GM20000 (cell line): ENCODE measurements around the gene PACS1.

ENCODE experiments used
- DNase-seq: peaks from one replicate; pipeline ENCODE4 v3.0.0; 2012; ENCODE audit warnings: low spot score
- TF ChIP-seq, protein P1 (sequence below): IDR thresholded peaks from 2 replicates; pipeline ENCODE4 v1.5.1; 2012; ENCODE audit warnings: mild to moderate bottlenecking, control low read depth; ENCODE audit errors: extremely low read depth, missing control alignments

The PACS1 gene

GRCh38 chr11:66168289-66168688 is 98.2 kb downstream of the PACS1 start:
- DNase-seq, result no peak
- TF ChIP-seq, protein P1, sequence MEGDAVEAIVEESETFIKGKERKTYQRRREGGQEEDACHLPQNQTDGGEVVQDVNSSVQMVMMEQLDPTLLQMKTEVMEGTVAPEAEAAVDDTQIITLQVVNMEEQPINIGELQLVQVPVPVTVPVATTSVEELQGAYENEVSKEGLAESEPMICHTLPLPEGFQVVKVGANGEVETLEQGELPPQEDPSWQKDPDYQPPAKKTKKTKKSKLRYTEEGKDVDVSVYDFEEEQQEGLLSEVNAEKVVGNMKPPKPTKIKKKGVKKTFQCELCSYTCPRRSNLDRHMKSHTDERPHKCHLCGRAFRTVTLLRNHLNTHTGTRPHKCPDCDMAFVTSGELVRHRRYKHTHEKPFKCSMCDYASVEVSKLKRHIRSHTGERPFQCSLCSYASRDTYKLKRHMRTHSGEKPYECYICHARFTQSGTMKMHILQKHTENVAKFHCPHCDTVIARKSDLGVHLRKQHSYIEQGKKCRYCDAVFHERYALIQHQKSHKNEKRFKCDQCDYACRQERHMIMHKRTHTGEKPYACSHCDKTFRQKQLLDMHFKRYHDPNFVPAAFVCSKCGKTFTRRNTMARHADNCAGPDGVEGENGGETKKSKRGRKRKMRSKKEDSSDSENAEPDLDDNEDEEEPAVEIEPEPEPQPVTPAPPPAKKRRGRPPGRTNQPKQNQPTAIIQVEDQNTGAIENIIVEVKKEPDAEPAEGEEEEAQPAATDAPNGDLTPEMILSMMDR, result no peak

DNA sequence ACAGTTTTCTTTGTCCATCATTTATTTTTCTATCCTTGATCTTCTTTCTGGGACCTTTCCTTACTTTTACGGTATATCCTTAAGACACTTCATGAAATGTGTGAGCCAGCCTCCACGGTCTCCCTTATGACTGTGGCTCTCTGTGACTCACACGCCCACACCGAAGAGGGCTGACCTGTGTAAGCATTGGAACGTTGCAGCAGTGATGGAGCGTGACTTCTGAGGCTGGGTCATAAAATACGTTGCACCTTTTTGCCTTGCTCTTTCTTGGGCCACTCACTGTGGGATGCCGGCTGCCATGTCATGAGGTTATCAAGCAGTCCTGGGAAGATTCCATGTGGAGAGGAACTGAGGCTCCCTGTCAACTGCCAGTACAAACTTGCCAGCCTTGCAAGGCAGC is 102.1 kb downstream of the PACS1 start:
- DNase-seq, result no peak
- TF ChIP-seq, protein P1, result no peak

DNA sequence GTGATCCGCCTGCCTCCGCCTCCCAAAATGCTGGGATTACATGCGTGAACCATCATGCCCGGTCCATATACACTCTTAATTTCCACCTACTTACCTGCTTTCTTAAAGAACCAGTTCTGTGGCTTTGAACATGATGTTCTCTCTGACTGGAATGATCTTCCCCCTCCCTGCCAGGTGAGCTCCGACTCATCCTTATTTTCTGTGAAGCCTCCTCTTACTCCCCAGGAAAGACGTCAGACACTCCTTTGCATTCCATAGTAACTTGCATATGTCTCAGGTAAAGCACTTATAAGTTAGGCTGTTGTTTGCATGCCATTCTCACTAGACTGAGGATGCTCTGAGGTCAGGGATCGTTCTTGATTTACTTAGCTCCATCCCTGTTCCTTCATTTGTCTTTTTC is 106.6 kb downstream of the PACS1 start:
- no peak for DNase-seq

DNA sequence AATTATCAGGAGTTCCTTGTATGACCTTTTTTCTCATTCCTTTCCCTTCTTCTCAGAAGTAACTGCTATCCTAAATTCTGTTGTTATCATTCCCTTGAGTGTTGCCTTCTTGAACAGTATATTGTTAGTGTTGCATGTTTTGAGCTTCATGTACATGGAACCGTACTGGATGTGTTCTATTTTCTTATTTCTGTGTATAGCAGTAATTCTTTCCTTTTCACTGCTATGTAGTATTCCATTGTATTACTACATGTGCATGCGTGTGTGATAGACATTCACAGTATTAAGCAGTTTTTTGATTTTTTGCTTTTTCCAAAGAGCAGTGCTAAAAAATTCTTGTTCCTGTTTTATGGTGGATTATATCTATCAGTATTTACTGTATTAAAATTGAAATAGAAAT is 108.1 kb downstream of the PACS1 start:
- DNase-seq, result no peak
- TF ChIP-seq, protein P1, result no peak

More for the DNA sequence above, 106.6 kb downstream of the PACS1 start:
- TF ChIP-seq, protein P1, result no peak

DNA sequence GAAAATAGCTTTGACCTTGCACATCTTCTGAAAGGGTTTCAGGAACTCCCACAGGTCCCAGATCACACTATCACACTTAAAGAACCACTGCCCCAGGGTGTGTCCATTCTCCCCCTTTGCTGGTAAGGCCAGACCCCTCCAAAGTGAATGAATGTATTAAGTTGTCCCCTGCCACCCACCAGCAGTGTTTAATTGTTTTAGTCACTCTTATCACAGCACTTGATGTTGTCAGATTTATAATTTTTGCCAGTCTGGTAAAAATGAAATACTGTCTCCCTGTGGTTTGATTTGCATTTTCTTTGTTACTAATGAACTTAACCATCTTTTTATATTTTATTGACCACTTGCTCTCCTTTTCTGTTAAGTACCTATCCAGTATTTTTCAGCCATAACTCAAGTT is 108.8 kb downstream of the PACS1 start:
- DNase-seq, result no peak
- TF ChIP-seq, protein P1, result no peak

DNA sequence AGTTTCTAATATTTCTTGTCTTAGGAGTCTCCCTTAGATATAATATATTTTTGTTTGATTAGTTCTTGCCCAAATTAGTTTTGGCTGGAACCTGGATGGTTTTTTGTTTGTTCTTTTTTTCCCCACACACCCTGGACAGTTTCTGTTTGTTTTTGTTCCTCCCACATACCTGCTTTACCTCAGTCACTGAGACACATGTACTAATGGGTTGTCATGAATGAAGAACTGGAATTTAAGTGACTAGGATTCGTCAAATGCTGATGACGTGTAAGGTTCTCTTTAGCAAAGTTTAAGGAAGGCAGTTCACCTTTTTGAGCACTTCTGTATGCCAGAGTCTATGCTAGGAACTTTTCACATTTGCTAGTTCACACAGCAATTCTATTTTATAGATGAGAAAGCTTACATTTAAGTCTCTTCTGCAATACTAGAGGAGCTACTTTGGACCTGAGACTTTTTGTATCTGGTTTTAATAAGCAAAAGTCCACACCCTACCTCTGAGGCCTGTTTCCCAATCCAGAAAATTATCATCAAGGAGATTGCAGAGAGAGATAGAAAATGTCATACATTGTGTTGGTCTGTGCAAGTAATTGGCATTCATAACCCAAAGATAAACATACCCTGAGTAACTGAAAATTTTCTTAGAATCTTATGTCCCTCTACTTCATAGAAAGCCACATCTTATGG is 111.7 kb downstream of the PACS1 start:
- TF ChIP-seq, protein P1, result no peak
- DNase-seq, result no peak

DNA sequence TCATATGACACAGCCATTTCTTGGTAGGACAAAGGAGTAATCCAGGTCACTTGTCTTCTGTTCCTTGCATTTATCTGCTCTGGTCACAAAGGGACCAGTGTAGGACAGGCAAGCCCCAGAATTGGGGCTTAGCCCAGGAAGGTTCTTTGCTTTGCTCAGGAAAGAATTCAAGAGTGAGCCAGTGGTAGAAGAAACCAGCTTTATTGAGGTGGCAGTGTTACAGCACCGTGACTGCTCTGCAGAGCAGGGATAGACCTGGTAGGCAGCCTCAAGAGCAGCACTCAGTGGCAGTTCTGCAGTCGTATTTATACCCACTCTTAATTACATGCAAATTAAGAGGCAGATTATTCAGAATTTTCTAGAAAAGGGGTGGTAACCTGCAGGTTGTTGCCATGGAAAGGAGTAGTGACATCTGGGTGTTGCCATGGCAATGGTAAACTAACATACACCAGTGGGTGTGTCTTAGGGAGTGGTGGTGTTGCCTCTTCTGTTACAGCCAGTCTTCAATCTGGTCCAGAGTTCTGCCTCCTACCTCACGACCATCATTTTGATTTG is 113.5 kb downstream of the PACS1 start:
- DNase-seq, result no peak
- TF ChIP-seq, protein P1, result no peak
